NCI-H748 (cell line): Measurements from ENCODE around the gene SYTL1.
"Not testable (repeated sequence)": the region's sequence is repeated elsewhere in the genome, so short reads cannot be mapped to it uniquely, and the experiment has no call there.

Source experiments
- DNase-seq: peaks from one replicate; lab custom pipeline; 2025; ENCODE audit not compliant: unreplicated experiment; lab: John Stamatoyannopoulos, UW

Gene SYTL1

GRCh38 chr1:27383039-27383605 lies 41.3 kb downstream of the SYTL1 start, which contains the start of gene CD164L2:
CD164L2 (minus strand) TSS chr1:27383333; CDS start chr1:27383239, 94 bp downstream.
- DNase-seq = peak; percentile 51

GRCh38 chr1:27383661-27384060 lies 41.8 kb downstream of the SYTL1 start:
- DNase-seq = no peak

- DNase-seq = not testable (repeated sequence)
These were observed 43.0 kb downstream of the SYTL1 start for GRCh38 chr1:27384797-27385196.

GRCh38 chr1:27388337-27389005 lies 46.6 kb downstream of the SYTL1 start:
- DNase-seq = peak; percentile 52

- peak; percentile 48 for DNase-seq
These were observed 49.8 kb downstream of the SYTL1 start for GRCh38 chr1:27391511-27392095.

GRCh38 chr1:27392096-27392777 lies 50.4 kb downstream of the SYTL1 start, which contains the start of gene GPR3:
GPR3 (plus strand) TSS chr1:27392622; CDS start chr1:27393799, 1,177 bp downstream.
- peak; percentile 87 for DNase-seq

GRCh38 chr1:27392778-27393635 lies 51.2 kb downstream of the SYTL1 start:
- peak; percentile 27 for DNase-seq

GRCh38 chr1:27393641-27394281 lies 51.9 kb downstream of the SYTL1 start:
- DNase-seq = no peak

GRCh38 chr1:27394282-27394658 lies 52.4 kb downstream of the SYTL1 start:
- DNase-seq = no peak

- DNase-seq = no peak
These were observed 53.1 kb downstream of the SYTL1 start for GRCh38 chr1:27394925-27395324.

GRCh38 chr1:27395441-27396195 lies 53.8 kb downstream of the SYTL1 start:
- DNase-seq = peak; percentile 51

GRCh38 chr1:27397110-27397509 lies 55.3 kb downstream of the SYTL1 start:
- no peak for DNase-seq

GRCh38 chr1:27397749-27398148 lies 55.9 kb downstream of the SYTL1 start:
- DNase-seq = no peak

GRCh38 chr1:27398405-27399149 lies 56.8 kb downstream of the SYTL1 start:
- no peak for DNase-seq

GRCh38 chr1:27399251-27400025 lies 57.6 kb downstream of the SYTL1 start:
- peak; percentile 11 for DNase-seq

GRCh38 chr1:27400082-27400962 lies 58.5 kb downstream of the SYTL1 start:
- no peak for DNase-seq

GRCh38 chr1:27400963-27401341 lies 59.1 kb downstream of the SYTL1 start:
- DNase-seq = no peak
